NCI-H1694 (cell line): ENCODE data around the gene POLR3G.

Source experiments
- DNase-seq: peaks from one replicate; lab custom pipeline; 2025; lab: John Stamatoyannopoulos, UW

The POLR3G gene

DNA sequence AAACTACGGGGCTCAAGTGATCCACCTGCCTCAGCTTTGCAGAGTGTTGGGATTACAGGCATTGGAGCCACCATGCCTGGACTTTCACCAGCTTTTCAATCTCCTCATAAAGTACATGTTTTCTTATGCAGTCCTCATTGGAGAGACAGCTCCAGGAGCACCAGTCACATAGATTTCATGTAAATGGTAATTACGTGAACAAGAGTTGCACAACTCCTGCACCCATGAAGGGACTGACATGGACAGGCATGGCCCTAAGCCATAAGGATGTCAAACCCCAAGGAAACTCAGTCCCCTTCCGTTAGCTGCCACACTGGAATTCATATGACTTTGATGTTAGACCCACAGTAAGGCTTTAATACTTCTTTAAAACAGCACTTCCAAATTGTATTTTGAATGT is 76.3 kb downstream of the POLR3G start:
- DNase-seq, result no peak

DNA sequence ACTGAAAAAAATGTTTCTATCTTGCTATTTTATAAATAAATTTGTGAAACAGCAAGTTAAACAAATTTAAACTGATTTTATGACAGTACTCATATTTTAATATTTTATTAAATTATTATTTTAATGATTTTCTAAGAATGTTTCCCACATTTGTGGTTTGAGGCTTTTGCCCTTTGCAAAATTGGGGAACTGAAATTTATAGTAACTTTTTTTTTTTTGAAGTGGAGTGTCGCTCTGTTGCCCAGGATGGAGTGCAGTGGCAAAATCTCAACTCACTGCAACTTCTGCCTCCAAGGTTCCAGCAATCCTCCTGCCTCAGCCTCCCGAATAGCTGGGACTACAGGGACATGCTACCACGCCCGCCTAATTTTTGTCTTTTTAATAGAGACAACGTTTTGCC is 76.7 kb downstream of the POLR3G start:
- no peak for DNase-seq

DNA sequence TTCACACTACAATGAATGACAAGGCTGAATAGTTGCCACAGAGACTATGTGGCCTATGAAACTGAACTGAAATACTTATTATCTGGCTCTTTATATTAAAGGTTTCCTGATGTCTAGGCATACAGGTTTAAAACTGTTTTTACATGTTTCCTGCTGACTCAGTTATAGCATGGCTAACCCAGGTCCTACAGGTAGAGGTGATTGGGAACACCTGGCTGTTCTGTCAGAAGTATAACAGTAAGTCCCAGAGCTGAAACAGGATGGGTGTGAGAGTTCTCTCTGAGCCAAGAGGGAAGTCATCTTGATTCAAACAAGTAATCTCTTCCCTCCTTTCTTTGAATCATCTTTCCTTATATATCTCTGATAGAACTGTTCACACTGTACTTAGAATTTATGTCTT is 79.0 kb downstream of the POLR3G start:
- DNase-seq, result no peak

DNA sequence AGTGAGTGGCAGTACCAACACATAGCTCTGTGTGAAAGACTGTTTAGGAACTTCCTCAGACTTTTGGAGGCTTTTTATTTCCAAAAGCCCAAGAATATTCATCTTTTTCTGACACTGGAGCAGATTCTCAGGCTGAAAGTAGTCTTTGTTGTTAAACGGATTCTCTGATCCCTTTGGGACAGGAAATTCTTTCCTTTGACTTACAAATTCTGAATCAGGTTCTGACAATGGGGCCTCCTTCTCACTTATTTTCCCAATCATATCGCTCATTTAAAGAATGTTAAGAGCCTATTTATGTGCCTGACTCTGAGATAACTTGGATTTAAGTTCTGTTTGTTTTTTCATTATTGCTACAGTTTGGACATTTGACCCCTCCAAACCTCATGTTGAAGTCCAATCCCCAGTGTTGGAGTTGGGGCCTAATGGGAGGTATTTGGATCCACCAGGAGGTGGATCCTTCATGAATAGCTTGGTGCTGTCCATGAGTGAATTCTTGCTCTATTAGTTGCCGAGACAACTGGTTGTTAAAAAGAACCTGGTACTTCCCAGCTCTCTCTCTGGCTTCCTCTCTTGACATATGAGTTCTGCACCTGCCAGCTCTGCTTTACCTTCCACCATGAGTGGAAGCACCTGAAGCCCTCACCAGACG is 79.8 kb downstream of the POLR3G start:
- no peak for DNase-seq

DNA sequence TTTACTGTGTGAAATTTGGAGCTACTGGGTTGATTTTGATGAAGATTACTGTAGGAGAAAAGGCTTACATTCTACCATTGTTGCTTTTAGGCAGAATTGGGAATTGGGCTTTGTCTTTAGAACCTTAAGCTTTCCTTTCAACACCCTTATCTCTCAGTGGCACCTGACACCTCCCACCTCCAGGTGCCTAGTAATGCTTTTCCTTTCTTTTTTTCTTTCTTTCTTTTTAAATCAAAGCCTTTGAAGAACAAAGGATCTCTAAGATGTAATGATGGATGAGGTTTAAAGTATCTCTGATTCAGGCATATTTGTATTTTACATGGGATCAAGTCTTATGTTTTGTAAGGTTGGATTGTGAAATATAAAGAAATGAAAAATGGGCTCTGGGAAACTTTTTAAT is 81.0 kb downstream of the POLR3G start:
- DNase-seq, result no peak

DNA sequence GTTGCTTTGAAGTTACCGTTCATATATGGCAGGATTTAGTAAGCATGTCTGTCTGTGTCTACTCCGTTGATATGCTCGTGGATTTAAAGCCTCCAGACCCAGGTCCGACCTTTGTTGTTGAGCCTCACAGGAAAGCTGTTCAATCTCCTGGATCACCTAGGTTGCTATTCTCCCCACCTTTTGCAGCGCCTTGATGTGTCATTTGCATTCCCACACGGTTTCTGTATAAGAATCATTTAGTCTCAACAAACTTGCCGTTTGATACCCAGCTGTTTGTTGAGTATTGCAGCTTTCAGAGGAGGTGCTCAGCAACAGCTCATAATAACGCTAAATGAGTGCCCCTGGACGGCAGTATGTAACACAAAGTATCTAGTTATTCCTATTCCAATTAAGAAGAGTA is 82.7 kb downstream of the POLR3G start:
- DNase-seq, result no peak

DNA sequence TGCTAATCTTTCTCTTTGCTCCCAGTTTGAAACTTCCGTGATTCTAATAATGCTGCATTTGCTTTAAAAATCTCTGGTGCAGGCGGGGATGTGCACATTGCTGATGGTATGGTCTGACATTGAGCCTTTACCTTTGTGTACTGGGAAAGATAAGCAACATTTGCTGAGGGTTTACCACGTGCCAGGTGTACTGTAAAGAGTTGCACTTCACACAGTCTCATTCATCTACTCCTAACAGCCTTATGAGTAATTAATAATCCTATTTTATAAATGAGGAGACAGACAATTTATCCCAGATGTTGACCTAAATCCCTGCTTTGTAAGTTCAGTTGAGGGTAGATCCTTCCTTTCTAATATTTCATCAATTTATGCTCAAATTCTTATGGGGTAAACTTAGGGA is 83.2 kb downstream of the POLR3G start:
- no peak for DNase-seq

DNA sequence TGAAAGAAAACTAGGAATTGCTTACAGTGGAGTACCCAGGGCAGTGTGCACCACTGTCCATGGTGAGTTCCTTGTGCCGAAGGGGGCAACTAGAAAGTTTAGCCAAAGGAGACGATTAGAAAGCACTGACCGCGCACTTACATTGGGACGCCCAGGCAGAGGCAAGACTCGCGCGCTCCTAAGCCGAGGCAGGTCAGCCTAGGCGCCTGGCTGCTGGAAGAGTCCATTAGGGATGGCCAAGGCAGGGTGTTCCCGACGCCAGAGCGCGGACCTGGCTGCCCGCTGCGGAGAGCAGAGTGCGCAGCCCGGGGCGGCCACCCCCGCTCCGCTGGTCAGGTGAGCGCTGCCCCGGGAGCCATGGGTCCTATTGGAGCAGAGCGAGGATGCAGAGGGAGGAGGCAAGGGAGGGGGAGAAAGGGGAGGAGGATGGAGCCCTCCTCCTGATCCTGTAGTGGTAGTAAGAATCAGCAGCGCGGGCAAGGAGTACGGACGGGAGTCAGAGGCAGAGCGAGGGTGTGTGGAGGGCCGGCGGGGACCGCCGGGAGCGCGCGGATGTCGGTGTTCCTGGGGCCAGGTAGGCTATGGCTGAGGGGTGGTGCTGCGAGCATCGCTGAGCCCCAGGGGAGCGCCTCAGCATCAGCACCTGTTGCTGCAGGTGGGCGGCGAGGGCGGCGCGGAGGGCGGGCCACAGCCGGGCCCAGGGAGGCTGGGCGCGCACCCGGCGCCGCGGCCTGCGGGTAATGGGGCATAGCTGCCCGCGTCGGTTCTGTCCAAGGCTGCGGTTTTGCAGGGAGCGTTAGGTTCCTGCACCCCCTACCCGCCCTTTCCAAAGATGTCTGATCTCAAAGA is 83.9 kb downstream of the POLR3G start, which contains the start of gene ADGRV1:
ADGRV1 (plus strand) TSS at position 454 of the 849 bp plus-strand sequence; CDS start at position 553, 99 bp downstream.
- no peak for DNase-seq

DNA sequence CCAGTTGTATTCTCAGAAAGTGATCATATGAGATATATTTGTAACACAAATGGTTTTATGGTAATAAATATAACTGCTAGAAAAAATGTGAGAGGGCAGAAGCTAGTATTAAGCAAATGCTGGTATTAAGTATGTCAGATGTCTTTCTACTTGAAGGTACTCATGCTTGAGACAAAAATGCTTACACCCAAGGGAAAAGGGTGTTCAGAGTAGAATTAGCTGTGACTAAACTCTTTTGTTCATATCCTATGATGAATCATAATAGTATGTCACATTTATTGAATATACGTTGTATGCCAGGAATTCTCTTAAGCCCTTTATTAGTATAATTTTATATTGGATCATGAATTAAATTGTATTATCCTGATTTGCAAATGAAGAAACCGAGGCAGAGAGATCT is 86.1 kb downstream of the POLR3G start:
- no peak for DNase-seq

DNA sequence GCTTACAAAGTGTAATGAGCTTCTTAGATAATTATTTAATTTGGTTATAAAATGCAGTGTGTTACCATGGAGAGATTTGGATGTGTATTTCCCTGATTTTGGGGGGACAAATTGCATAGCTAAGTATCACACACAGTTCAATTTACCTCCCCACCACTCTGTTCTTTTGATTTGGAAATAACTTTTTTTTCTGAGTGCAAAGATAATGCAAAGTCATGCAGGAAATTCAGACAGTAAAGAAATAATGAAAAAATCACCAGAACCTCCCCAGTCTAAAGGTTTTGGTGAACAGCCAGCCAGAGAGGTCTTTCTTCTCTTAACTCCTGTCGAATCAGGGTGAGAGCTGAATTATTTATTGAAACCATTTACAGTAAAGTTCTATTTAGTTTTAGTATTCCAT is 87.1 kb downstream of the POLR3G start:
- DNase-seq, result no peak

DNA sequence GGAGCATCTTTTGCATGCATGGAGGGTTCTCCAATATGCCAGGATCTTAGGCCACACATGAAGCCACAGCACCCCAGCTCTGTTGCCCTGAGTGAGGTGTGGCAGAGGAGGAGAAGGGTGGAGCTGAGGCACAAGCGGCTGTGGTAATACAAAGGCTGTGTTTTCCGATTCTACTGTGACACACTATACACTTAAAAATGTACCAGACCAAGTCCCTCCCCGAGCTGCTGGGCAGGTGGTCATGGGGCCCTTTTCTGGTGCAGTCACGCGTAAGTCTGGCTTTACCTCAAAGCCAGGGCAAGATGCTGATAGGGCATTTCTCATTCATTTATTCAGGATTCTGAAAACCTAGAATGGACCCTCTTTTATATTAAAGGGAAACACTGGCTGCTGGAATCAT is 87.7 kb downstream of the POLR3G start:
- no peak for DNase-seq

DNA sequence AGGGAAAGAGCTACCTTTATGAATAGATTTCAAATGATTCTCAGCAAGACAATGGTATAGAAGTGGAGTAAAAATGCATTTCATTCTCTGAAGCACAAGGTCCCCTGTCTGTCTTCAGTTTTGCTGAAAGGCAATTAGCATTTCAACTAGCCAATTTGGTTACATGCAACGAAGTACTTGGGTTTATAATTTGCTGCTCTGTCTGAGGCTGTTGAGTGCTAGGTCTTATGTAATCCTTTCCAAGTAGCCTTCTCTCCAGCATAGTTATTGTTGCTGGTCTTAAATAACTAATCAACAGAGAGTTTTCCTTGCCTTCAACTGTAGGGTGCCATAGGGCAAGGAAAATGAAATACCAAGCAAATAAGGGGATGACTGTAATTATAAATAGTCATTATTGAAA is 88.4 kb downstream of the POLR3G start:
- DNase-seq, result no peak
